WTC11 (cell line): ENCODE data around the gene BRCA1.

Experiments used
- ZNF138 ChIP-seq: sonication (generic); formaldehyde crosslinking; conservative IDR thresholded peaks from 2 replicates; pipeline ENCODE4 v1.8.1; 2022; ENCODE audit warnings: mild to moderate bottlenecking, moderate library complexity, missing genetic modification reagents
- TF ChIP-seq, protein P1 (sequence below): fragments of 250-450 bp; sonication (Bioruptor Pico); IDR thresholded peaks from 2 replicates; pipeline ENCODE4 v1.9.0; 2021; ENCODE audit warnings: mild to moderate bottlenecking

GRCh38 chr17:43043307-43043706 lies 81.9 kb downstream of the BRCA1 start:
- TF ChIP-seq ZNF138 (CRISPR knock-in tag): no peak
- TF ChIP-seq, protein P1, sequence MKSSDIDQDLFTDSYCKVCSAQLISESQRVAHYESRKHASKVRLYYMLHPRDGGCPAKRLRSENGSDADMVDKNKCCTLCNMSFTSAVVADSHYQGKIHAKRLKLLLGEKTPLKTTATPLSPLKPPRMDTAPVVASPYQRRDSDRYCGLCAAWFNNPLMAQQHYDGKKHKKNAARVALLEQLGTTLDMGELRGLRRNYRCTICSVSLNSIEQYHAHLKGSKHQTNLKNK: no peak
